ENCODE results near the gene B4GALT1. TPM values are rescaled to one million over a fixed set of nuclear protein-coding genes. Genes with fewer than 3 reads are reported as not detected.

B4GALT1 gene

DNA sequence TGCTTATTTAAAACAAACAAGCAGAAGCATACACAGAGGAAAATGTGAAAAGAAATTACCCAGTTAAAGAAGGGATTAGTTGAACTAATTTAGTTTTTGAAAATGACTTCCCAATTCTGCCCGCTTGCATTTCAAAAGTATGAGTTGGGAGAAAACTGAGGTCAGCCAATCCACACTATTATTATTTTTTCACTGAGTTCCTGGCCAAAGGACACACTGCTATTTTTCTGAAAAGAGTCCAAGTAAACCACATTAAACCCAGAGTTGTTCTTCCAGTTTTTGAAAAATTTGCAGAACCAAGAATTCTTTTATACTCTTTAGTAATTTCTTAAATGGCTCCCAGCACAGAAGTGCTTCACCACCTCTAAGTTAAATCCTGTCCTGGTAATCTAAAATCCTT, 98.1 kb downstream of the B4GALT1 start:
- no peak overlapping the region for H3K4me3 ChIP-seq (ENCODE audit: low read length)
- H3K9ac ChIP-seq (ENCODE audit: low read depth, low read length), result no peak overlapping the region
- no peaks in the 10 kb centered on the region for H3K27me3 ChIP-seq (ENCODE audit: control insufficient read depth, insufficient read depth, low read length)
- H3K4me1 ChIP-seq (ENCODE audit: control insufficient read depth, insufficient read depth, low read length), result no peaks in the 10 kb centered on the region
- no peak overlapping the region for H3K4me2 ChIP-seq (ENCODE audit: low read length)
- no peaks in the 10 kb centered on the region for H3K9me3 ChIP-seq (replicated peaks; ENCODE audit: low read length)
- H3K36me3 ChIP-seq (ENCODE audit: insufficient read depth, low read length), result peaks cover 65% of the 10 kb centered on the region

DNA sequence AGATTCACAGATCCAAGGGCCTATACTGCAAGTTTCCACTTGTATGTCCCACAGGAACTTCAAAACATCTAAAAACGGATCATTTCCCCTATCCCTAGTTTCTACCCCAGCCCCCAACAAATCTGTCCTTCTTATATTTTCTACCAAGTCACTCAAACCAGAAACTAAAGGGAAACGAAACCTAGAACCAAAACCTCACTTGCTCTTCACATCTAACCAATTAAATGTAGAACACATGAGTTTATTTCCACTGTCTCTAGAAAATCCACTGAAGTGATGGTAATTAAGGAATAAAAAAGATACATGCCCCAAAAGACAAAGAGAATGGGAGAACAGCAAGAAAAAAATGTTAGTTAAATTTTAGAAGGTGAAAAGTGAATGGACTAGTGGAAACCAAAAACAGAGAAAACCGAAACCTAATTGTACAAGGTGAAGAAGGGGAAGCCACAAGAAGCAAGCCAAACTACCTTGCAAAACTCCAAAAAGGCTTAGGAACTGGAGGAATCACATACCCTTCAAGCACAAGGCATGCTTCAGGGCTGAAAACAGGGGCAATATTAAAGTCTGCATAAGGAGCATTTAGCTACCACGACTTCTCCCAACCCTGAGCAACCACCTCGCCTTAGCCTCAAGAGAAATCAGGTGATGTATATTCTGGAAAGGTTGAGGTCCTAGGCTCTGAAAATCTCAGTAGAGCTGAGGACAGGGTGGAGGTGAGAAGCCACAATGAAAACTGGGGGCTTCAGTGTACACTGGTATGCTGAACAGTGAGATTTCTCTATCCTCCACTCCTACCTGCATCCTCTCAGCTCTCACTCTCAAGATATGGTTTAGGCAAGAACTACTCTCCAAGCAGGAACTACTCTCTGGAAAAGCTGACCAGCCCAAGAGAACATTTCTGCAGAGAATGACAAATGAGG, 101.7 kb downstream of the B4GALT1 start:
- H3K9me3 ChIP-seq (replicated peaks; ENCODE audit: low read length), result no peaks in the 10 kb centered on the region
- H3K4me3 ChIP-seq (ENCODE audit: low read length), result no peak overlapping the region
- H3K36me3 ChIP-seq (ENCODE audit: insufficient read depth, low read length), result peaks cover 65% of the 10 kb centered on the region
- H3K4me2 ChIP-seq (ENCODE audit: low read length), result no peak overlapping the region
- H3K9ac ChIP-seq (ENCODE audit: low read depth, low read length), result no peak overlapping the region
- no peaks in the 10 kb centered on the region for H3K4me1 ChIP-seq (ENCODE audit: control insufficient read depth, insufficient read depth, low read length)
- H3K27me3 ChIP-seq (ENCODE audit: control insufficient read depth, insufficient read depth, low read length), result no peaks in the 10 kb centered on the region

Small RNA genes within 50 kb of the gene (small RNA-seq; reads per million reads assigned to genes)
- not detected for gene RNU4ATAC15P
